ENCODE data around the gene CMKLR1. TPM values are rescaled to one million over a fixed set of nuclear protein-coding genes. Genes with fewer than 3 reads are reported as not detected.

The CMKLR1 gene
- total RNA-seq, 1 donor from 2014 or later: 0.12 TPM

DNA sequence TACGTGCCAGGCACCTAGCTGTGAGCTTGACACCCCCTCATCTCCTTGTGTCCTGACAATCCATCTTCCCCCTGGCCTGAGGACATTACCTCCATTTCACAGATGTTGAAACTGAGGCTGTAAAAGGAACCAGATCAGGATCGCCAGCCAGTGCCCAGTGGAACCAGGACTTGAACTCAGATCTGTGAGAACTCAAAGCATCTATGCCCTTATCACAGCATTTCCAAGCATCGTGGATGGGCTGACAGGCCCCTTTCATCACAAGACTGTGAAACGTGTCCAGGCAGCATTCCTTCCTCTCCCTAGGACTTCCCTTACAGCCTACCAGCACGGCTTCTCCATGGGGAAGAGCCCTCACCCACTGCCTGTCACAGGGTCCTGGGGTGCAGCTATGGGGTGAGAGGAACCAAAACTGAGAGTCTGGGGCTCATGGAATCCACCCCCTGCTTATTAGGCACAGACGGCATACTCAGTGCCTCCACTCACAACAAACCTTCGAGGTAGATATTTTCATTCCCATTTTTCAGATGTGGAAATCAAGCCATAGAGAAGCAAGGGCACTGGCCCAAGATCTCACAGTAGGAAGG is 26.9 kb downstream of the CMKLR1 start:
- TF ChIP-seq, protein P1, sequence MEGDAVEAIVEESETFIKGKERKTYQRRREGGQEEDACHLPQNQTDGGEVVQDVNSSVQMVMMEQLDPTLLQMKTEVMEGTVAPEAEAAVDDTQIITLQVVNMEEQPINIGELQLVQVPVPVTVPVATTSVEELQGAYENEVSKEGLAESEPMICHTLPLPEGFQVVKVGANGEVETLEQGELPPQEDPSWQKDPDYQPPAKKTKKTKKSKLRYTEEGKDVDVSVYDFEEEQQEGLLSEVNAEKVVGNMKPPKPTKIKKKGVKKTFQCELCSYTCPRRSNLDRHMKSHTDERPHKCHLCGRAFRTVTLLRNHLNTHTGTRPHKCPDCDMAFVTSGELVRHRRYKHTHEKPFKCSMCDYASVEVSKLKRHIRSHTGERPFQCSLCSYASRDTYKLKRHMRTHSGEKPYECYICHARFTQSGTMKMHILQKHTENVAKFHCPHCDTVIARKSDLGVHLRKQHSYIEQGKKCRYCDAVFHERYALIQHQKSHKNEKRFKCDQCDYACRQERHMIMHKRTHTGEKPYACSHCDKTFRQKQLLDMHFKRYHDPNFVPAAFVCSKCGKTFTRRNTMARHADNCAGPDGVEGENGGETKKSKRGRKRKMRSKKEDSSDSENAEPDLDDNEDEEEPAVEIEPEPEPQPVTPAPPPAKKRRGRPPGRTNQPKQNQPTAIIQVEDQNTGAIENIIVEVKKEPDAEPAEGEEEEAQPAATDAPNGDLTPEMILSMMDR (conservative IDR thresholded peaks at IDR 0.05; ENCODE audit: low read depth, low read length): no peak
- DNase-seq (ENCODE audit: low read depth): no peak

DNA sequence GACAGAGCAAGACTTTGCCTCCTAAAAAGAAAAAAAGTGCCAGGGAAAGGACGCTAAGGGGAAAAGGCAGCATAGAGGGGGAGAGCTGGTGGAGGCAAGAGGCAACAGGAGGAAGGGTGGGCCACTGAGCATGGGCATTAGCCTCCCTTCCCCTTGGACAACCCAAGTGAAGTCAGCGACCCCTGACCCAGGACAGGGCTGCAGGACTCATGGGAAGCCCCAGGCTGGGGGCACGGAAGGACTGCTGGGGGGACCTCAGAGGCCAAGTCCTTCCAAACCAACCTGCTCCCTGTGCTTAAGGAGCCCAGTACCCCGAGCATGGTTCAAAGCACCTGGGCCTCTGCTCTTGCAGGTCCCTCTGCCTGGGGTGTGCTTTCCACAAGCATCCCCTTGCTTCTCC is 27.5 kb downstream of the CMKLR1 start:
- DNase-seq (ENCODE audit: low read depth): no peak
- TF ChIP-seq, protein P1 (conservative IDR thresholded peaks at IDR 0.05; ENCODE audit: low read depth, low read length): no peak
- no peak overlapping the region for H3K4me3 ChIP-seq (ENCODE audit: low read depth, low read length)

More for the DNA sequence above, 26.9 kb downstream of the CMKLR1 start:
- no peak overlapping the region for H3K4me3 ChIP-seq (ENCODE audit: low read depth, low read length)

DNA sequence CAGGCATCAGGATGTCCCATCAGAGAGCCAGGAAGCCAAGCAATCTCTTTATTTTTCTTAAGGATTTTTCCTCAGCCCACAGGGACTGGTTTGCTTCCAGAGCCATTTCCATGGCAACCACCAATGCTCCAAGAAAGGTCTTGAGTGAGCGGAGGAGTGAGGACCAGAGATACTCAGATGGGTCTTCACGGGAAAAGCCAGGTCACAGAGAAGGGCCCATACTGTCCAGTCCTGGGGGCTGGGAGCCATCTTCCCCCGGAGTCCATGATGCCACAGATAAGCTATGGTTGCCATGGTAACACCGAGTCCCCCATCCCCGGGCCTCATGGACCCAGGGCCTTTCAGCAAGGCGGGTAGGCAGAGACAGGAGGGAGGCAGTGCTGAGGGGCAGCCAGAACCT is 28.6 kb downstream of the CMKLR1 start:
- H3K4me3 ChIP-seq (ENCODE audit: low read depth, low read length): no peak overlapping the region
- no peak for DNase-seq (ENCODE audit: low read depth)
- TF ChIP-seq, protein P1 (conservative IDR thresholded peaks at IDR 0.05; ENCODE audit: low read depth, low read length): no peak

DNA sequence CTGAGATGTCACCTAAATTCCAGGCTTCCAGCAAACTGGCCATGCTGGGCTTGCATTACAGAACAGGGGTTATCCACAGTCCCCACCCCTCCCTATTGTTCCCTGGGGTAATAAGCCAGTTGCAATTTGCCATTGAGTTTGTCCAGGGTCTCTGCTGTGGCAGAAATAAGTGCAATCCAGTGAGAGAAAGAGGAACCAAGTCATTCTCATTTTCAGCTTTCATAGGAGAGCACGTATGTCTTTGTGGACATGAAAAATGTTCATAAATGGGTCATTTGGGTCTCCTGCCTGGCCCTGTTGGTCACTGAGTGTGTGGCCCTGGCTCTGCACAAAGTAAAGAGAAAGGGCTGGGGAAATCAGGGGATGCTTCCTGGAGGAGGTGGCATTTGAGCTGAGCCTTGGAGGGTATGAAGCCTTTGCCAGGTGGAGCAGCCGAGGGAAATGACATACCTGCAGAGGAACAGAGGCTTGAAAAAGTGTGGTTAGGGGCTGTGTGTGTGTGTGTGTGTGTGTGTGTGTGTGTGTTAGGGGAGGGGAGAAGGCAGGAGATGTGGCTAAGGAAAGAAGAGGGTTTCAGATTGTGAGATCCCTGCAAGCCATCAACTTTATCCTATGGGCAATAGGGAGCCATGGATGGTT is 29.3 kb downstream of the CMKLR1 start:
- no peak overlapping the region for H3K4me3 ChIP-seq (ENCODE audit: low read depth, low read length)
- TF ChIP-seq, protein P1 (conservative IDR thresholded peaks at IDR 0.05; ENCODE audit: low read depth, low read length): no peak
- no peak for DNase-seq (ENCODE audit: low read depth)

DNA sequence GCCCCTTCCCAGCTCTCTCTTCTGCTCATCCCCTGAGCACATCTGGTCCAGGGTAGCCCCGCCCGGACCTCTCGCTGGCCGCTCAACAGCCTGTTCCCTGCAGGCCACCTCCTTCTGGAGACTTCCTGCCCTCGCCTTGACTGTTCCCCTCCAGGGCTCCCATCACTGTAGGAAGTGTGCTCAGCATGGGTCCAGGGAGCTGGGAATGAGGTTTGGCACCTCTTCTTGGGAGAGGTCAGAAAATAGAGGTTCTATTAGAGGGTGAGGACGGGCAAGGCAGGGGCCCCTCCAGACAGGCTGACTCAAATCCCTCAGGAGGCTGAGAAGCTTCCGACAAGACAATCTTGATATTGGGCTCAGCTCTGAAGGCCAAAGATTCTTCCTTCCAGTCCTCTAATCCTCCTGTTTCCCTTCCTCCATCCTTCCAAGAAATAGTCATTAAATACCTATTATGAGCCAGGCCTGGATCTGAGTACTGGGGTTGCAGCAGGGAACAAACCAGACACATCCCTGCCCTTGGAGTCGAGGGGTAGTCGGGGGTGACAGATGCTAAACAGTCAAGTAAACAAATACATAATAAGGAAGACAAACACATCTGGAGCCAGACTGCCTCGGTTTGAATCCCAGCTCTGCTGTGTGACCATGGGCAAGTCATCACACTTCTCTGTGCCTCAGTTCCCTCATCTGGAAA is 30.6 kb downstream of the CMKLR1 start:
- no peak overlapping the region for H3K4me3 ChIP-seq (ENCODE audit: low read depth, low read length)
- TF ChIP-seq, protein P1 (conservative IDR thresholded peaks at IDR 0.05; ENCODE audit: low read depth, low read length): no peak
- DNase-seq (ENCODE audit: low read depth): no peak

DNA sequence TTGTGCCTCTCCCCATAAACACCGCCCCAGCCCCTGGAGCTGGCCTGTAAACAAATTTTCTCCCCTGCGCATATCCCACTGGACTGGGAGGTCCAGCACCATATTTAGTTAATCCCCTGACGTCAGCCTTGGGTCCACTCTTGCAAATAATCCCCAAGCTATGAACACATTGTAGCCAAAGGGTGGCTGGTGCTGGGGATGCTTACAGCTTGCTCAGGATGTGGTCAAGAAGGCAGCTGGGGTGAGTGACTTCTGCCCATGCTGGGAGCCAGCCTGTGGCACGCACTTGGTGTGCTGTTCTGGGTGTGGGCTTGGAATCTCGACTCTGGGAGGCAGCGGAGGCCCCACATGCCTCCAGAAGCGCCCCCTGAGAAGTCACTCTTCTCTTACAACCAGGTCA is 32.1 kb downstream of the CMKLR1 start:
- H3K4me3 ChIP-seq (ENCODE audit: low read depth, low read length): no peak overlapping the region
- DNase-seq (ENCODE audit: low read depth): no peak
- TF ChIP-seq, protein P1 (conservative IDR thresholded peaks at IDR 0.05; ENCODE audit: low read depth, low read length): no peak

Measured in epithelial cell of proximal tubule (primary cell).